ENCODE data around the gene CDHR2.

The CDHR2 gene

GRCh38 chr5:176616511-176616910, 67.4 kb downstream of the CDHR2 start:
- TF ChIP-seq CTCF (conservative IDR thresholded peaks at IDR 0.05; ENCODE audit: low read depth) = no peak
- no peak overlapping the region for H3K27ac ChIP-seq
- POLR2A ChIA-PET (ENCODE audit: low non-redundant PET) = no interaction called here
- CTCF ChIA-PET = no interaction called here
- DNase-seq (ENCODE audit: low spot score) = no peak

GRCh38 chr5:176618783-176619182, 69.6 kb downstream of the CDHR2 start:
- CTCF ChIA-PET = interaction anchor here (0.6 to 1.1 kb wide), 2 partner anchors 10 to 33 kb away, joined by 3 to 4 read pairs; no protein-coding TSS in a partner anchor
- TF ChIP-seq CTCF (conservative IDR thresholded peaks at IDR 0.05; ENCODE audit: low read depth) = no peak
- POLR2A ChIA-PET (ENCODE audit: low non-redundant PET) = no interaction called here
- no peak for DNase-seq (ENCODE audit: low spot score)
- H3K27ac ChIP-seq = no peak overlapping the region

- no peak; the same call in 1 of the 2 replicates for TF ChIP-seq CTCF (conservative IDR thresholded peaks at IDR 0.05; ENCODE audit: low read depth)
- ChIA-PET CTCF (interaction anchor here (0.6 to 1.1 kb wide), 2 partner anchors 10 to 34 kb away, joined by 3 to 4 read pairs; no protein-coding TSS in a partner anchor), POLR2A (ENCODE audit: low non-redundant PET) (no interaction called here)
- DNase-seq (ENCODE audit: low spot score) = peak; percentile 95
- no peak overlapping the region for H3K27ac ChIP-seq
Observed at GRCh38 chr5:176619203-176619568, 70.0 kb downstream of the CDHR2 start.

GRCh38 chr5:176619569-176620332, 70.6 kb downstream of the CDHR2 start:
- ChIA-PET CTCF (interaction anchor here (0.6 kb wide), 1 partner anchor 330 kb away, joined by 3 read pairs; no protein-coding TSS in a partner anchor), POLR2A (ENCODE audit: low non-redundant PET) (no interaction called here)
- no peak overlapping the region for H3K27ac ChIP-seq
- TF ChIP-seq CTCF (conservative IDR thresholded peaks at IDR 0.05; ENCODE audit: low read depth) = no peak; the same call in 1 of the 2 replicates
- DNase-seq (ENCODE audit: low spot score) = no peak

- POLR2A ChIA-PET (ENCODE audit: low non-redundant PET) = no interaction called here
Observed at GRCh38 chr5:176620333-176620981, 71.3 kb downstream of the CDHR2 start.

More at GRCh38 chr5:176620333-176620981, 71.3 kb downstream of the CDHR2 start:
- no peak for TF ChIP-seq CTCF (conservative IDR thresholded peaks at IDR 0.05; ENCODE audit: low read depth)
- H3K27ac ChIP-seq = no peak overlapping the region
- DNase-seq (ENCODE audit: low spot score) = no peak
- CTCF ChIA-PET = interaction anchor here (0.6 kb wide), 1 partner anchor 331 kb away, joined by 3 read pairs; no protein-coding TSS in a partner anchor

All from RWPE1 (cell line).